Ovary (tissue), 9 donors: ENCODE data around the gene SEC24D. TPM values are rescaled to one million over a fixed set of nuclear protein-coding genes. Genes with fewer than 3 reads are reported as not detected.

Experiments used
- DNase-seq, 5 donors: peaks; one replicate each; pipeline ENCODE4 v3.0.0-alpha.2; 2019 to 2020
- H3K27ac ChIP-seq, 2 donors: fragments of 200-600 bp; one replicate each; pipeline versions ENCODE4 v1.5.1 to v1.8.0; 2019 to 2022
- H3K27me3 ChIP-seq: fragments of 200-600 bp; one replicate; pipeline ENCODE4 v1.8.0; 2022
- H3K36me3 ChIP-seq: fragments of 200-600 bp; sonication (generic); one replicate; pipeline ENCODE4 v1.5.1; 2019
- H3K4me1 ChIP-seq: one replicate; pipeline ENCODE4 v1.8.1; 2013; ENCODE audit warnings: mild to moderate bottlenecking, moderate library complexity; ENCODE audit not compliant: insufficient read depth
- H3K4me3 ChIP-seq: fragments of 200-600 bp; sonication (generic); one replicate; pipeline ENCODE4 v1.5.1; 2017
- H3K9me3 ChIP-seq, 2 donors: fragments of 200-600 bp in 1 of 2; sonication (generic) in 1 of 2; one replicate each; pipeline versions ENCODE4 v1.5.1 to v1.8.1; 2013 to 2019; ENCODE audit warnings: mild to moderate bottlenecking in 1 of 2, moderate library complexity in 1 of 2
- CTCF ChIP-seq, 3 donors: fragments of 450-650 bp in 2 of 3; fragments of 200-600 bp in 1 of 3; IDR thresholded peaks; one replicate each; pipeline versions ENCODE4 v1.5.1 to v1.8.0; 2016 to 2022; ENCODE audit warnings: antibody characterized with exemption in 3 of 3, mild to moderate bottlenecking in 1 of 3
- EP300 ChIP-seq: sonication (generic); formaldehyde crosslinking; IDR thresholded peaks from one replicate; pipeline ENCODE4 v1.6.1; 2017; ENCODE audit warnings: antibody characterized with exemption
- POLR2A ChIP-seq: fragments of 450-650 bp; IDR thresholded peaks from one replicate; pipeline ENCODE4 v1.6.1; 2017; ENCODE audit warnings: antibody characterized with exemption, mild to moderate bottlenecking, moderate library complexity
- WGBS, 3 donors: extraction: QIAGEN DNeasy Blood & Tissue Kit in 1 of 3; methylation state at CpG; one replicate each; pipeline versions ENCODE4 v1.1.5 to v1.1.7; 2013 to 2017; 5-methylcytosine and 5-hydroxymethylcytosine counted together
- intact Hi-C, 4 donors: fragments of 100-400 bp; cut with DNase I; formaldehyde crosslinking; loops; one replicate each; pipeline versions ENCODE4 v1.11.0 to v1.15.1; 2022 to 2023
- polyA plus RNA-seq, 2 donors: library from polyadenylated mRNA; stranded (reverse); fragments of 200-250 nt in 1 of 2; fragments of 350-450 nt in 1 of 2; fragmentation: Illumina TruSeq in 1 of 2; extraction: RNeasy Lipid Tissue Mini Kit (QIAGEN cat#74804) in 1 of 2; gene quantifications; one replicate each; pipeline ENCODE4 v1.2.3, GENCODE V29; 2013 to 2014
- total RNA-seq, 7 donors: library from RNA; depleted of rRNA in 2 of 7; stranded (reverse); fragments of >200 nt in 2 of 7; fragmentation: NEBNext Ultra II Directional in 3 of 7; extraction: Animal tissue kit (Norgen Biotek cat#: 25700) in 3 of 7; gene quantifications; one replicate each; pipeline versions ENCODE4 v1.1.0 to v1.2.4, GENCODE V29; 2016 to 2023
- donor health status: DM: no; HTN: no; CAD: no; lungs with moderate emphysema.
- donor health status: DM: no; HTN: no; CAD: no.
- donor health status: Bipolar disorder and iron deficiency.
- donor health status: DM: yes; HTN: yes; CAD: no.
- donor health status: DM: no; HTN: no; CAD: no.
- donor health status: DM: yes; HTN: yes; CAD: no.

SEC24D gene
- total and polyA plus RNA-seq, 9 donors = 15.4 to 53.0 (median 39.0) TPM

- intact Hi-C loops = loop anchor here (5.0 to 10.0 kb wide), 3 partner anchors 113 to 200 kb away; partner anchors contain the start of gene SYNPO2 (in 3 of the 4)
- H3K27ac ChIP-seq = peak overlapping the region in 1 of 2 donors; percentile 53
- H3K27me3 ChIP-seq = no peaks in the 10 kb centered on the region
- H3K9me3 ChIP-seq = no peaks in the 10 kb centered on the region
- 16 to 30% (median 23%) methylated on average over 7 of the region's 7 CpGs for WGBS, 3 donors
- DNase-seq = no peak
- H3K36me3 ChIP-seq = no peaks in the 10 kb centered on the region
- TF ChIP-seq POLR2A (no peak), CTCF (IDR thresholded peaks at IDR 0.05) (peak in 2 of 3 donors; percentile 59 to 68), EP300 (no peak)
- H3K4me3 ChIP-seq = no peak overlapping the region
- H3K4me1 ChIP-seq = peaks cover 8% of the 10 kb centered on the region
These were observed 63.7 kb downstream of the SEC24D start for GRCh38 chr4:118772081-118772766.

- H3K4me3 ChIP-seq = no peak overlapping the region
- TF ChIP-seq EP300 (no peak), CTCF (IDR thresholded peaks at IDR 0.05) (no peak), POLR2A (no peak)
- intact Hi-C loops = loop anchor here (5.0 to 10.0 kb wide), 3 partner anchors 114 to 202 kb away; partner anchors contain the start of gene SYNPO2 (in 3 of the 4)
These were observed 65.2 kb downstream of the SEC24D start for GRCh38 chr4:118770741-118771187.

GRCh38 chr4:118769161-118769560 is 66.8 kb downstream of the SEC24D start:
- intact Hi-C loops = no loop called here
- TF ChIP-seq EP300 (no peak), POLR2A (no peak), CTCF (IDR thresholded peaks at IDR 0.05) (no peak)
- WGBS, 3 donors = 8 to 19% (median 10%) methylated on average over 4 of the region's 4 CpGs
- DNase-seq = no peak
- H3K27me3 ChIP-seq = no peaks in the 10 kb centered on the region
- no peaks in the 10 kb centered on the region for H3K9me3 ChIP-seq
- peaks cover 12% of the 10 kb centered on the region for H3K4me1 ChIP-seq
- H3K27ac ChIP-seq = peak overlapping the region in 1 of 2 donors; percentile 53
- H3K36me3 ChIP-seq = no peaks in the 10 kb centered on the region
- peak overlapping the region; percentile 17 for H3K4me3 ChIP-seq

More at GRCh38 chr4:118770741-118771187, 65.2 kb downstream of the SEC24D start:
- no peak for DNase-seq
- no peaks in the 10 kb centered on the region for H3K36me3 ChIP-seq
- H3K27me3 ChIP-seq = no peaks in the 10 kb centered on the region
- peak overlapping the region in 1 of 2 donors; percentile 53 for H3K27ac ChIP-seq
- peaks cover 16% of the 10 kb centered on the region for H3K4me1 ChIP-seq
- 14 to 18% (median 14%) methylated on average over 2 of the region's 2 CpGs for WGBS, 3 donors
- no peaks in the 10 kb centered on the region for H3K9me3 ChIP-seq

GRCh38 chr4:118767109-118767508 is 68.8 kb downstream of the SEC24D start:
- WGBS, 3 donors = 88 to 93% (median 93%) methylated on average over 6 of the region's 6 CpGs
- no peak overlapping the region for H3K4me3 ChIP-seq
- no peaks in the 10 kb centered on the region for H3K36me3 ChIP-seq
- H3K27me3 ChIP-seq = no peaks in the 10 kb centered on the region
- H3K27ac ChIP-seq = peak overlapping the region in 1 of 2 donors; percentile 63
- no peak for TF ChIP-seq POLR2A
- TF ChIP-seq EP300 = no peak
- TF ChIP-seq CTCF (IDR thresholded peaks at IDR 0.05) = no peak
- DNase-seq = no peak
- no peaks in the 10 kb centered on the region for H3K9me3 ChIP-seq
- intact Hi-C loops = no loop called here
- H3K4me1 ChIP-seq = peaks cover 9% of the 10 kb centered on the region
